CD14-positive monocyte (primary cell): ENCODE measurements around the gene MAST4. TPM values are rescaled to one million over a fixed set of nuclear protein-coding genes. Genes with fewer than 3 reads are reported as not detected.
A peak's percentile ranks its signal among the peaks of the same experiment; 100 is the strongest.

ENCODE experiments used
- DNase-seq, 3 donors: peaks; one replicate each; pipeline ENCODE4 v3.0.0-alpha.2; 2011 to 2022
- H2AFZ ChIP-seq: 2 replicates; pipeline ENCODE4 v1.6.0; 2012; ENCODE audit warnings: mild to moderate bottlenecking, low read depth, low read length, inconsistent platforms; ENCODE audit not compliant: insufficient read depth, poor library complexity, severe bottlenecking
- H3K27ac ChIP-seq, 2 donors: 1 replicate in 1 of 2; 2 replicates in 1 of 2; pipeline ENCODE4 v1.5.1; 2012 to 2013; ENCODE audit warnings: low read length in 2 of 2, control low read depth in 1 of 2, inconsistent platforms in 1 of 2, low read depth in 1 of 2, mild to moderate bottlenecking in 1 of 2
- H3K27me3 ChIP-seq, 2 donors: one replicate each; pipeline versions ENCODE4 v1.6.0 to v1.6.1; 2011 to 2013; ENCODE audit warnings: low read length in 2 of 2; ENCODE audit not compliant: control insufficient read depth in 2 of 2, insufficient read depth in 2 of 2
- H3K36me3 ChIP-seq, 2 donors: replicated peaks in 1 of 2; 1 replicate in 1 of 2; 2 replicates in 1 of 2; pipeline versions ENCODE4 v1.5.1 to v1.6.1; 2012 to 2013; ENCODE audit warnings: low read length in 2 of 2, control low read depth in 1 of 2, inconsistent platforms in 1 of 2, mild to moderate bottlenecking in 1 of 2; ENCODE audit not compliant: insufficient read depth in 2 of 2, control insufficient read depth in 1 of 2
- H3K4me1 ChIP-seq, 2 donors: 1 replicate in 1 of 2; 2 replicates in 1 of 2; pipeline versions ENCODE4 v1.5.1 to v1.6.1; 2012 to 2013; ENCODE audit warnings: low read length in 2 of 2, control low read depth in 1 of 2, inconsistent platforms in 1 of 2, mild to moderate bottlenecking in 1 of 2, moderate library complexity in 1 of 2; ENCODE audit not compliant: insufficient read depth in 2 of 2, control insufficient read depth in 1 of 2
- H3K4me2 ChIP-seq: replicated peaks from 2 replicates; pipeline ENCODE3; 2012; ENCODE audit warnings: low read length, moderate library complexity, mild to moderate bottlenecking; ENCODE audit not compliant: poor library complexity, severe bottlenecking; ENCODE audit errors: extremely low read depth
- H3K4me3 ChIP-seq, 3 experiments: fragments of 200-600 bp in 1 of 3; sonication (generic) in 1 of 3; replicated peaks in 1 of 3; 1 replicate in 2 of 3; 2 replicates in 1 of 3; pipeline ENCODE4 v1.5.1; 2011 to 2013; ENCODE audit warnings: low read length in 3 of 3, mild to moderate bottlenecking in 3 of 3, control low read depth in 2 of 3, low read depth in 2 of 3, inconsistent platforms in 1 of 3, moderate library complexity in 1 of 3
- H3K79me2 ChIP-seq: 2 replicates; pipeline ENCODE4 v1.6.0; 2012; ENCODE audit warnings: mild to moderate bottlenecking, control low read depth, inconsistent platforms, low read length, moderate library complexity; ENCODE audit not compliant: insufficient read depth
- H3K9ac ChIP-seq: 2 replicates; pipeline ENCODE4 v1.6.0; 2017; ENCODE audit warnings: low read length, mild to moderate bottlenecking; ENCODE audit not compliant: insufficient read depth, poor library complexity, severe bottlenecking
- H3K9me3 ChIP-seq, 2 donors: replicated peaks in 1 of 2; 1 replicate in 1 of 2; 2 replicates in 1 of 2; pipeline versions ENCODE4 v1.5.1 to v1.6.1; 2012 to 2013; ENCODE audit warnings: low read length in 2 of 2, control low read depth in 1 of 2; ENCODE audit not compliant: control insufficient read depth in 1 of 2, insufficient read depth in 1 of 2
- H4K20me1 ChIP-seq: 2 replicates; pipeline ENCODE4 v1.6.0; 2012; ENCODE audit warnings: mild to moderate bottlenecking, low read length, control low read depth, moderate library complexity; ENCODE audit not compliant: insufficient read depth
- H3K27ac Mint-ChIP-seq, 7 donors: one replicate each; pipeline ENCODE4 v1.8.0; 2020; ENCODE audit warnings: mild to moderate bottlenecking in 7 of 7, mixed read lengths in 7 of 7, moderate library complexity in 6 of 7, inconsistent platforms in 2 of 7
- H3K27me3 Mint-ChIP-seq, 3 donors: one replicate each; pipeline ENCODE4 v1.8.0; 2021 to 2022; ENCODE audit warnings: low read depth in 3 of 3, mild to moderate bottlenecking in 3 of 3, mixed read lengths in 3 of 3, moderate library complexity in 3 of 3, inconsistent platforms in 1 of 3
- H3K36me3 Mint-ChIP-seq, 2 donors: one replicate each; pipeline ENCODE4 v1.8.0; 2020; ENCODE audit warnings: mixed read lengths in 2 of 2, inconsistent platforms in 1 of 2, mild to moderate bottlenecking in 1 of 2
- H3K4me1 Mint-ChIP-seq: one replicate; pipeline ENCODE4 v1.8.0; 2020; ENCODE audit warnings: mild to moderate bottlenecking, mixed read lengths
- H3K4me3 Mint-ChIP-seq, 2 donors: one replicate each; pipeline ENCODE4 v1.8.0; 2020; ENCODE audit warnings: mild to moderate bottlenecking in 2 of 2, mixed read lengths in 2 of 2, moderate library complexity in 1 of 2
- H3K9me3 Mint-ChIP-seq, 7 donors: one replicate each; pipeline ENCODE4 v1.8.0; 2020 to 2022; ENCODE audit warnings: mixed read lengths in 7 of 7, mild to moderate bottlenecking in 6 of 7, moderate library complexity in 6 of 7, inconsistent platforms in 2 of 7
- CTCF ChIP-seq: fragments of 200-600 bp; IDR thresholded peaks from one replicate; pipeline ENCODE4 v1.8.0; 2022; ENCODE audit warnings: antibody characterized with exemption, mild to moderate bottlenecking
- WGBS: methylation state at CpG from one replicate; pipeline ENCODE4 v1.1.5; 2013; ENCODE audit warnings: missing lambda C conversion rate; ENCODE audit not compliant: insufficient coverage; 5-methylcytosine and 5-hydroxymethylcytosine counted together
- intact Hi-C, 2 donors: fragments of 100-400 bp; cut with micrococcal nuclease; formaldehyde crosslinking; loops; one replicate each; pipeline versions ENCODE4 v1.15.0 to v1.15.1; 2023
- polyA plus RNA-seq, 3 donors: library from polyadenylated mRNA; depleted of rRNA in 1 of 3; unstranded in 2 of 3; stranded (reverse) in 1 of 3; fragments of 300-500 nt in 2 of 3; fragments of >200 nt in 1 of 3; fragmentation: Illumina TruSeq in 2 of 3; gene quantifications; 1 replicate in 2 of 3; 2 replicates in 1 of 3; pipeline ENCODE4 v1.2.3, GENCODE V29; 2012 to 2021

Gene MAST4
- polyA plus RNA-seq, 3 donors = 0.03 to 0.24 TPM; not detected in 1

GRCh38 chr5:67164856-67165525, 568.8 kb downstream of the MAST4 start:
- no peak overlapping the region for H3K4me2 ChIP-seq
- peaks cover 29% of the 10 kb centered on the region for H3K4me1 Mint-ChIP-seq

More at GRCh38 chr5:67164856-67165525, 568.8 kb downstream of the MAST4 start:
- Mint-ChIP-seq H3K9me3 (peaks cover 0 to 2% (median 0%) of the 10 kb centered on the region in 7 donors), H3K36me3 (peaks cover 2 to 19% of the 10 kb centered on the region in 2 donors), H3K4me3 (peak overlapping the region in 1 of 2 donors; percentile 21), H3K27ac (no peak overlapping the region), H3K27me3 (peaks cover 0 to 3% (median 0%) of the 10 kb centered on the region in 3 donors)
- peaks cover 6% of the 10 kb centered on the region for H3K79me2 ChIP-seq
- 99% methylated on average over 10 of the region's 17 CpGs for WGBS
- no peaks in the 10 kb centered on the region for H4K20me1 ChIP-seq
- H3K27ac ChIP-seq = no peak overlapping the region
- H3K36me3 ChIP-seq = no peaks in the 10 kb centered on the region
- no peak overlapping the region for H3K9ac ChIP-seq
- H3K4me3 ChIP-seq = no peak overlapping the region
- H3K9me3 ChIP-seq = no peaks in the 10 kb centered on the region
- DNase-seq = no peak
- no peak overlapping the region for H2AFZ ChIP-seq
- intact Hi-C loops = loop anchor here in 1 of 2 donors (5.0 kb wide), 1 partner anchor 42 kb away; no protein-coding TSS in a partner anchor
- no peak for TF ChIP-seq CTCF
- peaks cover 19 to 35% of the 10 kb centered on the region in 2 donors for H3K4me1 ChIP-seq
- H3K27me3 ChIP-seq = no peaks in the 10 kb centered on the region
